RWPE2 (cell line): ENCODE results near the gene UTY.

Source experiments
- ATAC-seq: fragments of 200-7000 bp; cut with Tn5 transposase; 3 replicates; pipeline ENCODE4 v1.9.1; 2021; ENCODE audit warnings: low read depth
- DNase-seq: peaks from one replicate; pipeline ENCODE4 v3.0.0-alpha.2; 2020; ENCODE audit warnings: low spot score
- H3K27ac ChIP-seq: fragments of 450-650 bp; 2 replicates; pipeline ENCODE4 v1.5.1; 2017; ENCODE audit warnings: mild to moderate bottlenecking; ENCODE audit not compliant: poor library complexity, severe bottlenecking
- H3K27me3 ChIP-seq: fragments of 250-450 bp; sonication (Bioruptor Pico); 2 replicates; pipeline ENCODE4 v1.5.1; 2021; ENCODE audit warnings: mild to moderate bottlenecking, moderate library complexity; ENCODE audit not compliant: insufficient read depth, poor library complexity, severe bottlenecking
- H3K36me3 ChIP-seq: fragments of 250-450 bp; sonication (Bioruptor Pico); 2 replicates; pipeline ENCODE4 v1.5.1; 2020; ENCODE audit warnings: low read depth, mild to moderate bottlenecking, moderate library complexity
- H3K4me1 ChIP-seq: fragments of 250-450 bp; sonication (Bioruptor Pico); 2 replicates; pipeline ENCODE4 v1.5.1; 2021; ENCODE audit warnings: mild to moderate bottlenecking, moderate library complexity; ENCODE audit not compliant: insufficient read depth, poor library complexity, severe bottlenecking
- H3K4me3 ChIP-seq: fragments of 250-450 bp; sonication (Bioruptor Pico); 2 replicates; pipeline ENCODE4 v1.5.1; 2021; ENCODE audit warnings: mild to moderate bottlenecking, moderate library complexity; ENCODE audit not compliant: severe bottlenecking
- H3K9me3 ChIP-seq: fragments of 250-450 bp; sonication (Bioruptor Pico); 2 replicates; pipeline ENCODE4 v1.5.1; 2021; ENCODE audit warnings: mild to moderate bottlenecking, moderate library complexity; ENCODE audit not compliant: severe bottlenecking
- TF ChIP-seq, protein P1 (sequence below): fragments of 450-650 bp; IDR thresholded peaks from one replicate; pipeline ENCODE4 v1.5.1; 2017; ENCODE audit warnings: mild to moderate bottlenecking, moderate library complexity; ENCODE audit not compliant: poor library complexity, severe bottlenecking

UTY gene

DNA sequence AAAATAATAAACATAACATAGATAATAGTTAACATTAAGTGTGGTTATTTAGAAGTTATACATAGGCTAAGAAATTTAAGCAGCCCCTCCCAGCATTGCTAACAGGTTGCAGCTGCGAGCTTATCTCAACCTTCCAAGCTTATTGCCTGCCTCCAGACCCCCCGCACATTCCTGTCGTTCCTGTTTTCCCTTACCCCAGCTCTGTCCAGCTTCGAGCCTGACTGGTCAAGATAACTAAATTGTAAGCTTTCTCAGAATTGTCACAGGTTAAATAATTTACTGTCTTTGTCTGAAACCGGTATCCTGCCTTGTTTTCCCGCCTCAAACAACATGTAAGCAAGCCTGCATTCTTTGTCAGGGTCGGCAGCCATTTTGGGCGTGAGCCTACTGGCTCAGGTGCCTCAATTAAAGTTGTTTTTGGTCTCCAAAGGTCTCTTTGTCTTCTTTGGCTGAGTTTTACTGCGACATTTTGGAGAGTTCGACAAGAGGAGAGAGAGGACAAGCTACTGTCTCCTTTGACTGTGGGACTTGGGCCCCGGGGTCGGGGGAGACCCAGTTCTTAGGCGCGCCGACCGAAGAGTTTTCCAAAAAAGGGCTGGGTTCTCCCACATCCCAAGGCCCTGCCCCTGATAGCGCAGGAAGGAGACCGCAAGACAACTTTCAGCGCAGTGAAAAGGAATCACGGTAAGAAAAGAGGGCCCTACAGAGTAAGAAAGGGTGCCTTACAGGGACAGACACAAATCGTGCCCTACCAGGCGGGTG lies 44.4 kb downstream of the UTY start:
- TF ChIP-seq, protein P1, sequence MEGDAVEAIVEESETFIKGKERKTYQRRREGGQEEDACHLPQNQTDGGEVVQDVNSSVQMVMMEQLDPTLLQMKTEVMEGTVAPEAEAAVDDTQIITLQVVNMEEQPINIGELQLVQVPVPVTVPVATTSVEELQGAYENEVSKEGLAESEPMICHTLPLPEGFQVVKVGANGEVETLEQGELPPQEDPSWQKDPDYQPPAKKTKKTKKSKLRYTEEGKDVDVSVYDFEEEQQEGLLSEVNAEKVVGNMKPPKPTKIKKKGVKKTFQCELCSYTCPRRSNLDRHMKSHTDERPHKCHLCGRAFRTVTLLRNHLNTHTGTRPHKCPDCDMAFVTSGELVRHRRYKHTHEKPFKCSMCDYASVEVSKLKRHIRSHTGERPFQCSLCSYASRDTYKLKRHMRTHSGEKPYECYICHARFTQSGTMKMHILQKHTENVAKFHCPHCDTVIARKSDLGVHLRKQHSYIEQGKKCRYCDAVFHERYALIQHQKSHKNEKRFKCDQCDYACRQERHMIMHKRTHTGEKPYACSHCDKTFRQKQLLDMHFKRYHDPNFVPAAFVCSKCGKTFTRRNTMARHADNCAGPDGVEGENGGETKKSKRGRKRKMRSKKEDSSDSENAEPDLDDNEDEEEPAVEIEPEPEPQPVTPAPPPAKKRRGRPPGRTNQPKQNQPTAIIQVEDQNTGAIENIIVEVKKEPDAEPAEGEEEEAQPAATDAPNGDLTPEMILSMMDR = no peak
- no peak overlapping the region for H3K27ac ChIP-seq
- peaks cover 30% of the 10 kb centered on the region for H3K36me3 ChIP-seq
- H3K27me3 ChIP-seq = no peaks in the 10 kb centered on the region
- DNase-seq (no peak), ATAC-seq (no peak)
- H3K9me3 ChIP-seq = peaks cover 5% of the 10 kb centered on the region
- no peak overlapping the region for H3K4me3 ChIP-seq
- H3K4me1 ChIP-seq = no peaks in the 10 kb centered on the region

DNA sequence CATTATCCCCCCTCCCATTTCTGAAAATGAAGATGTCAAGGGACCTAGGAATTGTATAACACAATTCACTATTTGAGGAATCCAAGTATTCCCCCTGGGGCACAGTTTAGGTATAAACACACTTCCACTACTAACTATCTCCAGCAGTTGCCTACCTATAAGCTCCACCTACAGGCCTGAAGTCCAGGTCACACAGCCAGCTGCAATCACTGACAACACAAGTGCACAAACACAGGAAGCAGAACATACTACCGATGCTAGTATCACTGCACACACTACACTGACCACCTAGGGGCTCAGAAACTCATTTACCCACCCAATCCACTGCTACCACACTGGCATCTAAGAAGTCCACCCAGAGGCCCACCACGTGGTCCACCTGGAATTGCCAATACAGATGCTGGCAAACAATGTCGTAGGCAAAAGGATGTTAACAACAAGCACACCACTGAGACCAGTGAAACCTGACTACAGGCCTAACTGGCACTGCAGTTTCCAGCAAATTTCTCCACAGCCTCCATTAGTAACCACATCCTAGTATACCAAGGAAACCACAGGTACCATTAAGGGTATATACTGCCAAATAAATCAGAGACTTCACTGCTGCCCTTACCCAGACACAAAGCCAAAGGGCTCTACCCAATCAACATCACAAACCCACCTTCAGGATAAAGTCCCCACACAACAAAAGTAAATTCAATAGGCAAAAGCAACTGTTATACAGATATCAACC lies 47.4 kb downstream of the UTY start:
- Histone ChIP-seq H3K4me3 (no peak overlapping the region), H3K4me1 (no peaks in the 10 kb centered on the region), H3K27ac (no peak overlapping the region), H3K27me3 (no peaks in the 10 kb centered on the region), H3K36me3 (peaks cover 46% of the 10 kb centered on the region), H3K9me3 (peaks cover 17% of the 10 kb centered on the region)
- ATAC-seq = no peak
- TF ChIP-seq, protein P1 = no peak
- DNase-seq = no peak

DNA sequence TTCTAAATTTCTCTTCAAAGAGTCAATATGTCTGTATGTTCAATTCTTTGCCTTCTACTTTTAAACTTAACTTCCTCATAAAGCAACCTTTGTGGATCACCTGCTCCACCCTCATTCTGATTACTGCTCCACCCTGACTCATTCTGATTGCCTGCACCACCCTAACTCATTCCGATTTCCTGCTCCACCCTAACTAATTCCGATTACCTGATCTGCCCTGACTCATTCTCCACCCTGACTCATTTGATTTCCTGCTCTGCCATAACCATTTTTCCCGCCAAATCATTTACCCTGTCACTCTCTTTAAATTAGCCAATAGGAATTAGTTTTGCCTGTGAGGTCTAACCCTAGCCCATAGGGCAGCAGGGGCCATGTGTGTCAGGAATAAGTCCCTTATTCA lies 50.3 kb downstream of the UTY start:
- DNase-seq = no peak
- no peak overlapping the region for H3K27ac ChIP-seq
- H3K36me3 ChIP-seq = peaks cover 31% of the 10 kb centered on the region
- ATAC-seq = no peak
- no peak overlapping the region for H3K4me3 ChIP-seq
- H3K27me3 ChIP-seq = no peaks in the 10 kb centered on the region
- TF ChIP-seq, protein P1 = no peak
- peaks cover 17% of the 10 kb centered on the region for H3K9me3 ChIP-seq
- no peaks in the 10 kb centered on the region for H3K4me1 ChIP-seq

DNA sequence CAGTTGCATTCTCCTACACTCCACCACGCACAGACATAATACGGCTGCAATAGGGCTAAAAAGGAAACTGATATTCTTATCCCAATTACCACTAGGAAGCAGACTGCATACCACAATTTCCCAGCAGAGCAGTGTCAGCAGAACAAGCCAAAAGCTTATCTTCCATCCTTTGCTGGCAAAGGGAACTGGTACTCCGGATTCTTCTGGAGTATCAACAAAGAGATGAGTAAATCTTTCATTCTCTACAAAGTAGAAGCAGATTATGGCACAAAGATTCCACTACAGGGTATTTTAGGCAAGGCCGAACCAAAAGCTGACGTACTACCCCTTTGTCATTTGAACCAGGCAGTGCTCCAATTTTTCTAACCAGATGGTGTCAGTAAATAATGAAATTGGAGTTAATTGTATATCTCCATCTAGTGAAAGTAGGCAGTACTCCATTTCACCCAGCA lies 56.5 kb downstream of the UTY start:
- Histone ChIP-seq H3K9me3 (no peaks in the 10 kb centered on the region), H3K27me3 (no peaks in the 10 kb centered on the region), H3K4me1 (no peaks in the 10 kb centered on the region), H3K36me3 (peaks cover 5% of the 10 kb centered on the region; the same call in 1 of the 2 replicates), H3K4me3 (no peak overlapping the region), H3K27ac (no peak overlapping the region)
- ATAC-seq = no peak
- TF ChIP-seq, protein P1 = peak; percentile 13
- no peak for DNase-seq
